ENCODE results near the gene DLL3. TPM values are rescaled to one million over a fixed set of nuclear protein-coding genes. Genes with fewer than 3 reads are reported as not detected.

The DLL3 gene
- total and polyA plus RNA-seq, 10 of the 15 experiments (the other 5 are each of a cell fraction or from before 2014, with no cell fraction given) = 0.18 to 2.0 (median 0.95) TPM

- 0% methylated on average over 12 of the region's 12 CpGs for WGBS (ENCODE audit: insufficient coverage, insufficient replicate concordance, low lambda C conversion rate, missing lambda C conversion rate)
- Histone ChIP-seq H3K36me3 (ENCODE audit: control insufficient read depth in 2 of 2, insufficient read depth in 2 of 2, low read length in 1 of 2) (peaks cover 6 to 11% of the 10 kb centered on the region in 2 experiments; a peak in 3 of 4 replicates), H3K27ac (ENCODE audit: control insufficient read depth, insufficient read depth) (peak overlapping the region; percentile 91), H3K9ac (ENCODE audit: control insufficient read depth, insufficient read depth, low read length) (peak overlapping the region; percentile 96), H3K27me3 (replicated peaks in 1 of 2; ENCODE audit: control insufficient read depth in 2 of 2, insufficient read depth in 2 of 2, low read length in 1 of 2) (no peaks in the 10 kb centered on the region), H4K20me1 (ENCODE audit: control insufficient read depth, insufficient read depth) (no peaks in the 10 kb centered on the region), H2AFZ (ENCODE audit: control insufficient read depth, low read depth, low read length) (peak overlapping the region; percentile 83), H3K4me2 (ENCODE audit: control insufficient read depth, insufficient read depth) (peak overlapping the region; percentile 93), H3K79me2 (ENCODE audit: control insufficient read depth, insufficient read depth, low read length) (peaks cover 22% of the 10 kb centered on the region), H3K4me3 (peak overlapping the region; percentile 87), H3K4me1 (ENCODE audit: control insufficient read depth, insufficient read depth, low read length) (peaks cover 6% of the 10 kb centered on the region), H3K9me3 (replicated peaks; ENCODE audit: control insufficient read depth, insufficient read depth, low read length) (no peaks in the 10 kb centered on the region)
- TF ChIP-seq STAT1 (conservative IDR thresholded peaks at IDR 0.05) = 0 out of 2 replicates have a peak, but pooled peaks have one; percentile 2
- no peak for TF ChIP-seq ATF3 (IDR thresholded peaks at IDR 0.05; ENCODE audit: borderline replicate concordance, extremely low read depth, low read depth, low read length)
- peak; percentile 14; the same call in 2 of the 3 replicates for ATAC-seq
- in situ Hi-C loops (cut with MboI) = no loop called here
- ChIA-PET SMC1A (ENCODE audit: uncharacterized antibody, unreplicated experiment) (no interaction called here), CTCF (no interaction called here), POLR2A (interaction anchor here (0.7 kb wide), 3 partner anchors 36 to 52 kb away, joined by 3 to 5 read pairs (median 4); partner anchors contain the start of genes EID2B, RPS16 and SUPT5H), RAD21 (ENCODE audit: unreplicated experiment) (interaction anchor here (0.6 to 0.9 kb wide), 2 partner anchors 9 to 45 kb away, joined by 3 read pairs; partner anchors contain the start of gene RPS16)
- no TSS peak for BruUV-seq (replicated peaks)
- no peak for DNase-seq (ENCODE audit: low read depth, low spot score)
- intact Hi-C loops (cut with micrococcal nuclease; ENCODE audit: unreplicated experiment) = no loop called here
- FAIRE-seq = peak; percentile 7
These were observed 17.6 kb upstream of the DLL3 start for GRCh38 chr19:39481229-39481545.

GRCh38 chr19:39481676-39482075, 17.1 kb upstream of the DLL3 start:
- H3K27ac ChIP-seq (ENCODE audit: control insufficient read depth, insufficient read depth) = peak overlapping the region; percentile 91; the same call in 1 of the 2 replicates
- intact Hi-C loops (cut with micrococcal nuclease; ENCODE audit: unreplicated experiment) (no loop called here), in situ Hi-C loops (cut with MboI) (no loop called here)
- SMC1A ChIA-PET (ENCODE audit: uncharacterized antibody, unreplicated experiment) = no interaction called here
- POLR2A ChIA-PET = no interaction called here
- H3K4me1 ChIP-seq (ENCODE audit: control insufficient read depth, insufficient read depth, low read length) = peaks cover 6% of the 10 kb centered on the region
- H3K4me3 ChIP-seq = peak overlapping the region; percentile 87
- H3K9ac ChIP-seq (ENCODE audit: control insufficient read depth, insufficient read depth, low read length) = peak overlapping the region; percentile 96
- H4K20me1 ChIP-seq (ENCODE audit: control insufficient read depth, insufficient read depth) = no peaks in the 10 kb centered on the region
- no TSS peak for BruUV-seq (replicated peaks)
- CTCF ChIA-PET = interaction anchor here (0.6 to 1.0 kb wide), 2 partner anchors 46 to 51 kb away, joined by 3 read pairs; partner anchors contain the start of gene RPS16
- DNase-seq (ENCODE audit: low read depth, low spot score) = no peak
- peaks cover 5 to 10% of the 10 kb centered on the region in 2 experiments; a peak in 3 of 4 replicates for H3K36me3 ChIP-seq (ENCODE audit: control insufficient read depth in 2 of 2, insufficient read depth in 2 of 2, low read length in 1 of 2)
- RAD21 ChIA-PET (ENCODE audit: unreplicated experiment) = no interaction called here
- ATAC-seq = no peak
- H3K4me2 ChIP-seq (ENCODE audit: control insufficient read depth, insufficient read depth) = peak overlapping the region; percentile 93
- no peaks in the 10 kb centered on the region for H3K9me3 ChIP-seq (replicated peaks; ENCODE audit: control insufficient read depth, insufficient read depth, low read length)
- no peak overlapping the region for H2AFZ ChIP-seq (ENCODE audit: control insufficient read depth, low read depth, low read length)
- H3K27me3 ChIP-seq (replicated peaks in 1 of 2; ENCODE audit: control insufficient read depth in 2 of 2, insufficient read depth in 2 of 2, low read length in 1 of 2) = no peaks in the 10 kb centered on the region
- peaks cover 22% of the 10 kb centered on the region for H3K79me2 ChIP-seq (ENCODE audit: control insufficient read depth, insufficient read depth, low read length)
- FAIRE-seq = no peak
- 92% methylated on average over 10 of the region's 11 CpGs for WGBS (ENCODE audit: insufficient coverage, insufficient replicate concordance, low lambda C conversion rate, missing lambda C conversion rate)
- TF ChIP-seq FOXM1 (IDR thresholded peaks at IDR 0.05; ENCODE audit: low read depth, low read length) (no peak), CREM (IDR thresholded peaks at IDR 0.05; ENCODE audit: low read depth) (no peak), EGR1 (IDR thresholded peaks at IDR 0.05; ENCODE audit: borderline replicate concordance in 1 of 2, low read depth in 2 of 2, low read length in 2 of 2) (no peak), MEF2B (IDR thresholded peaks at IDR 0.05; ENCODE audit: partially characterized antibody, poor library complexity, severe bottlenecking) (no peak), LARP7 (IDR thresholded peaks at IDR 0.05) (no peak), SIN3A (IDR thresholded peaks at IDR 0.05; ENCODE audit: low read depth, low read length) (no peak), SMAD5 (IDR thresholded peaks at IDR 0.05; ENCODE audit: low read depth) (no peak), PRDM15 (CRISPR knock-in tag; IDR thresholded peaks at IDR 0.05) (no peak)
